GM12878 (cell line): ENCODE data around the gene GOLIM4. TPM values are rescaled to one million over a fixed set of nuclear protein-coding genes. Genes with fewer than 3 reads are reported as not detected.

Experiments used
- ATAC-seq: fragments of 200-7000 bp; cut with Tn5 transposase; 3 replicates; pipeline ENCODE4 v1.9.1; 2020; ENCODE audit warnings: mild to moderate bottlenecking, moderate library complexity
- BruUV-seq: library from RNA; stranded (reverse); fragments of 400-500 nt; replicated peaks from 2 replicates; lab custom pipeline; 2021; lab: Mats Ljungman, UMichigan
- CTCF ChIA-PET: fragments of 300-600 bp; sonication (Branson Sonifier 250); formaldehyde crosslinking; extraction: SDS; loops from one replicate; lab custom pipeline; 2021; ENCODE audit warnings: inconsistent platforms; lab: Yijun Ruan, JAX
- POLR2A ChIA-PET: fragments of 350-600 bp; formaldehyde crosslinking; extraction: SDS; loops from one replicate; lab custom pipeline; 2021; ENCODE audit warnings: inconsistent platforms; lab: Charles Lee
- RAD21 ChIA-PET: fragments of 300-600 bp; sonication (Branson Sonifier 250); formaldehyde crosslinking; loops from one replicate; lab custom pipeline; 2023; ENCODE audit warnings: antibody characterized with exemption; ENCODE audit not compliant: unreplicated experiment; lab: Charles Lee
- SMC1A ChIA-PET: fragments of 300-600 bp; sonication (Branson Sonifier 250); formaldehyde crosslinking; loops from one replicate; lab custom pipeline; 2023; ENCODE audit not compliant: unreplicated experiment, uncharacterized antibody; lab: Charles Lee
- DNase-seq: peaks from one replicate; pipeline ENCODE4 v3.0.0-alpha.2; 2011; ENCODE audit warnings: low read depth, low spot score
- FAIRE-seq: peaks from 3 replicates; lab custom pipeline; 2011; peaks lifted over from hg19 to GRCh38; lab: Jason Lieb, UNC
- H2AFZ ChIP-seq: 2 replicates; pipeline ENCODE4 v1.6.0; 2011; ENCODE audit warnings: low read depth, low read length, control low read depth; ENCODE audit not compliant: control insufficient read depth
- H3K27ac ChIP-seq: 2 replicates; pipeline ENCODE4 v1.5.1; 2011; ENCODE audit warnings: control low read depth; ENCODE audit not compliant: control insufficient read depth, insufficient read depth
- H3K27me3 ChIP-seq, 2 experiments: replicated peaks in 1 of 2; 2 replicates each; pipeline versions ENCODE4 v1.6.0 to v1.6.1; 2011; ENCODE audit warnings: low read length in 1 of 2; ENCODE audit not compliant: control insufficient read depth in 2 of 2, insufficient read depth in 2 of 2
- H3K36me3 ChIP-seq, 2 experiments: 2 replicates each; pipeline ENCODE4 v1.5.1; 2011; ENCODE audit warnings: low read length in 1 of 2; ENCODE audit not compliant: control insufficient read depth in 2 of 2, insufficient read depth in 2 of 2
- H3K4me1 ChIP-seq: 2 replicates; pipeline ENCODE4 v1.6.1; 2011; ENCODE audit warnings: mild to moderate bottlenecking, low read length, moderate library complexity, mixed read lengths; ENCODE audit not compliant: control insufficient read depth, insufficient read depth
- H3K4me2 ChIP-seq: 2 replicates; pipeline ENCODE4 v1.6.0; 2011; ENCODE audit warnings: control low read depth; ENCODE audit not compliant: control insufficient read depth, insufficient read depth
- H3K4me3 ChIP-seq: fragments of 200-600 bp; sonication (generic); 2 replicates; pipeline ENCODE4 v1.5.1; 2016
- H3K79me2 ChIP-seq: 2 replicates; pipeline ENCODE4 v1.6.0; 2011; ENCODE audit warnings: low read length; ENCODE audit not compliant: control insufficient read depth, insufficient read depth
- H3K9ac ChIP-seq: 2 replicates; pipeline ENCODE4 v1.8.0; 2011; ENCODE audit warnings: low read length, control low read depth, mixed read lengths; ENCODE audit not compliant: control insufficient read depth, insufficient read depth
- H3K9me3 ChIP-seq: replicated peaks from 3 replicates; pipeline ENCODE4 v1.5.1; 2011; ENCODE audit warnings: mild to moderate bottlenecking, low read length; ENCODE audit not compliant: control insufficient read depth, insufficient read depth
- H4K20me1 ChIP-seq: 2 replicates; pipeline ENCODE4 v1.6.0; 2011; ENCODE audit not compliant: control insufficient read depth, insufficient read depth
- ATF7 ChIP-seq: fragments of 450-650 bp; IDR thresholded peaks from 2 replicates; pipeline ENCODE4 v1.6.1; 2016; ENCODE audit warnings: low read depth, mild to moderate bottlenecking
- MEF2A ChIP-seq: IDR thresholded peaks from 2 replicates; pipeline ENCODE4 v1.6.1; 2011; ENCODE audit warnings: low read depth, mild to moderate bottlenecking, low read length, moderate library complexity; ENCODE audit not compliant: insufficient read depth
- NR2C2 ChIP-seq: IDR thresholded peaks from 2 replicates; pipeline ENCODE4 v1.6.1; 2011; ENCODE audit warnings: borderline replicate concordance, low read depth; ENCODE audit not compliant: control insufficient read depth, insufficient read length
- POU2F2 ChIP-seq: IDR thresholded peaks from 3 replicates; pipeline ENCODE4 v1.6.1; 2011; ENCODE audit warnings: low read depth, mild to moderate bottlenecking, low read length, borderline replicate concordance
- RFX5 ChIP-seq: IDR thresholded peaks from 2 replicates; pipeline ENCODE4 v1.6.1; 2011; ENCODE audit warnings: low read depth, low read length, improper control_type of control experiment
- WRNIP1 ChIP-seq: IDR thresholded peaks from 2 replicates; pipeline ENCODE4 v1.6.1; 2011; ENCODE audit warnings: low read depth, low read length, improper control_type of control experiment, borderline replicate concordance
- ZZZ3 ChIP-seq: IDR thresholded peaks from 2 replicates; pipeline ENCODE4 v1.6.1; 2011; ENCODE audit warnings: low read depth; ENCODE audit not compliant: control insufficient read depth, insufficient read length
- WGBS: methylation state at CpG from one replicate; pipeline ENCODE4 v1.1.6; 2016; ENCODE audit warnings: low lambda C conversion rate; ENCODE audit not compliant: insufficient replicate concordance, insufficient coverage; ENCODE audit errors: missing lambda C conversion rate; 5-methylcytosine and 5-hydroxymethylcytosine counted together
- in situ Hi-C: fragments of 300-500 bp; cut with MboI; formaldehyde crosslinking; loops from 9 replicates; pipeline ENCODE4 v1.14.3; 2018; ENCODE audit warnings: mixed read lengths
- intact Hi-C: fragments of 100-400 bp; cut with micrococcal nuclease; formaldehyde crosslinking; loops from one replicate; pipeline ENCODE4 v1.14.2; 2022; ENCODE audit not compliant: unreplicated experiment
- polyA plus RNA-seq, 11 experiments: library from polyadenylated mRNA; depleted of rRNA in 4 of 11; unstranded in 6 of 11; stranded (reverse) in 5 of 11; fragments of >200 nt; fragmentation: Nextera tagmentation in 4 of 11; fragmentation: Illumina TruSeq in 1 of 11; extraction: Ambion mirVana in 4 of 11; extraction: Trizol in 1 of 11; gene quantifications; 1 replicate in 1 of 11; 2 replicates in 10 of 11; pipeline versions ENCODE4 v1.2.1 to v1.2.3, GENCODE V29; 2011 to 2016; ENCODE audit warnings: inconsistent platforms in 2 of 11, missing spikeins in 2 of 11, low read depth in 1 of 11
- total RNA-seq, 4 experiments: library from RNA; depleted of rRNA in 3 of 4; stranded (reverse); fragments of >200 nt in 3 of 4; fragmentation: Illumina TruSeq in 1 of 4; extraction: Trizol in 1 of 4; gene quantifications; 2 replicates each; pipeline versions ENCODE4 v1.2.1 to v1.2.3, GENCODE V29; 2013 to 2021

GOLIM4 gene
- total and polyA plus RNA-seq, 10 of the 15 experiments (the other 5 are each of a cell fraction or from before 2014, with no cell fraction given), result 11.1 to 32.4 (median 19.3) TPM

DNA sequence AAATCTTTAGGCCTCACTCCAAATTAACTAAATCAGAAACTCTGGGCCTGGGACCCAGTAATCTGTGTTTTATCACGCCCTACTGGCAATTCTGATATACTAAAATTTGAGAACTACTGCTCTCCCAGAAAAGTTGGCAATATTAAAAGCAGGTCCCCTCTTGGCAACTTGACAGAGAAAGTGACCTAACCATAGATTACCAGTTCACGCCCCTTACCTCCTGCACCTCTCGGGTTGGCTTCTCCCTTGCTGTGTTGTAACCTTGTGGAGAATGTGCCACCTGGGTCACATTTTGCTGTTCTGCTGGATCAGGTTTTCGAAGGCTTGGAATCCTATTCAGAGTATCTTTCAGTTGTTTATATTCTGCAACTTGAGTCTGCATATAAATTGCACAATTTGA is 59.1 kb downstream of the GOLIM4 start (continued):
- no peak for TF ChIP-seq WRNIP1

DNA sequence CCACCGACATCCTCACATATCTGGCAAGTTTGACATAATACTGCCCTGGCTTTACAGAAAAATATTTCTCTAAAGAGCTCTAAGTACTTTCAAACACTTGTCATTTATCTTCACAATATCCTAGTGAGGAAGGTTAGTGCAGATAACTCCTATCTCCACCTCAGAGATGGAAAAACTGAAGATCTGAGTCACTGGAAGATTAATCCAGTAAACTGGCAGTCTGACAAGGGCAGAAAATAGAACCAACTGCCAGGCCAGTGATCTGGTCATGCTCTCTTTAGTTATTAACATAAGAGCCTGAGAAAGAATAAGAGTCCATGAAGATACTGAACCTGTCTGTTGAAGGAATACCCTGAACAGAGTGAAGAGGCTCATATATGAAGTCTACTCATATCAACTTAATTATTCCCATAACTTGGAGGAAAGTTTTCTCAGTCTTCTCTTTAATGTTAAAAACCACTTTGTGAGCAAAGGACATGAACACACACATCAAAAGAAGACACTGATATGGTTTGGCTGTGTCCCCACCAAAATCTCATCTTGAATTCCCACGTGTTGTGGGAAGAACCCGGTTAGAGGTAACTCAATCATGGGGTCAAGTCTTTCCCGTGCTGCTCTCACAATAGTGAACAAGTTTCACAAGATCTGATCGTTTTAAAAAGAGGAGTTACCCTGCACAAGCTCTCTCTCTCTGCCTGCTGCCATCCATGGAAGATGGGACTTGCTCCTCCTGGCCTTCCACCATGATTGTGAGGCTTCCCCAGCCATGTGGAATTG is 61.4 kb downstream of the GOLIM4 start:
- Histone ChIP-seq H3K36me3 (peaks cover 8% of the 10 kb centered on the region in 2 experiments), H3K4me2 (no peak overlapping the region), H3K4me1 (no peaks in the 10 kb centered on the region), H3K9ac (no peak overlapping the region), H3K9me3 (no peaks in the 10 kb centered on the region), H3K79me2 (no peaks in the 10 kb centered on the region), H4K20me1 (no peaks in the 10 kb centered on the region), H3K4me3 (no peak overlapping the region), H2AFZ (no peak overlapping the region), H3K27ac (no peak overlapping the region), H3K27me3 (no peaks in the 10 kb centered on the region)
- TF ChIP-seq ZZZ3 (no peak), RFX5 (no peak), MEF2A (no peak), POU2F2 (no peak), ATF7 (no peak), NR2C2 (no peak)
- FAIRE-seq (no peak), DNase-seq (no peak), ATAC-seq (no peak)
- in situ Hi-C loops (no loop called here), intact Hi-C loops (no loop called here)
- CTCF ChIA-PET, result interaction anchor here (1.2 kb wide), 1 partner anchor 9 kb away, joined by 3 read pairs; no protein-coding TSS in a partner anchor
- BruUV-seq, result no TSS peak
- POLR2A ChIA-PET, result interaction anchor here (0.5 to 0.7 kb wide), 2 partner anchors 21 to 71 kb away, joined by 3 to 4 read pairs; no protein-coding TSS in a partner anchor
- WGBS, result 98% methylated on average over 5 of the region's 5 CpGs
- RAD21 ChIA-PET, result no interaction called here
- SMC1A ChIA-PET, result no interaction called here
